Activated CD8-positive, alpha-beta memory T cell treated with anti-CD3 and anti-CD28 coated beads for 36 hours (primary cell): ENCODE data around the gene GULP1. TPM values are rescaled to one million over a fixed set of nuclear protein-coding genes. Genes with fewer than 3 reads are reported as not detected.
"Not testable (repeated sequence)": the region's sequence is repeated elsewhere in the genome, so short reads cannot be mapped to it uniquely, and the experiment has no call there.

Source experiments
- CTCF ChIA-PET: fragments of 350-600 bp; sonication (Branson Sonifier 250); formaldehyde crosslinking; loops from one replicate; lab custom pipeline; 2021; ENCODE audit warnings: antibody characterized with exemption; lab: Charles Lee
- POLR2A ChIA-PET: fragments of 350-600 bp; sonication (Branson Sonifier 250); formaldehyde crosslinking; loops from one replicate; lab custom pipeline; 2021; ENCODE audit warnings: antibody characterized with exemption; lab: Charles Lee
- total RNA-seq, 2 experiments: library from RNA; stranded (reverse); gene quantifications; one replicate each; pipeline ENCODE4 v1.2.3, GENCODE V29; 2021

The GULP1 gene
- total RNA-seq, result not detected

DNA sequence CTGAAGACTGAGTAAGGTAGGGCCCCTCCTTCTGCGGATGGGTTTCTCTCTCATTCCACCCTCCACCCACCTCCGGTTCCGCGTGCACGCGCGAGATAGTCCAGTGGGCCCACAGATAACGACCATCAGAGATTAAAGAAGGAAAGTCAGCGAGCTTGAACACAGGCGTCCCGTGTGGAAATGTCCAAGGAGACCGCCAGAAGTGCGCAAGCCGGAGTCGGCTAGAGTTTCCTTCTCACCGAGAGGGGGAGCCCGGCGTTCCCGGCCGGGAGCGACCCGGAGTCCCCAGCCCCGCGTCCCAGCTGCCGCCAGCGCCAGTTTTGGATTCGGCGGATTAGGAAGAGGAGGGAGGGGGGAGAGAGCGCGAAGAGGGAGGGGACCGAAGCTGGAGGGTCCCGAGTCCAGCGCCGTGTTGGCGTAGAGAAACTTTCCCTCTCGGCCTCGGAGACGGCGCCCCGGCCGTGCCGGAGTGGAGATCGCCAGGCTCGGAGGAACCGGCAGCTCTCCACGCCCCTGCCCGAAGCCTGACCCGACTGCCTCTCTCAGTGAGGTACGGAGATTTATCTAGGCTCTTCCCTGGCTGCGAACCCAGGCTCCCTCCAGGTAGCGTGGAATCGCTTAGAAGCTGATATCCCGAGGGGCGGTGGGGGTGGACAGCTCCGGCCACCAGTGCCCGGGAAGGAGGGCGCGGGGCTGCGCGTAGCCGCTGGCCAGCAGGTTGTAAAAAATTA is at the start of gene GULP1:
Gene GULP1 (plus strand): TSS at position 258 of the 731 bp plus-strand sequence. CDS start 185,829 bp downstream, outside the sequence.
- POLR2A ChIA-PET, result no interaction called here
- CTCF ChIA-PET, result no interaction called here

DNA sequence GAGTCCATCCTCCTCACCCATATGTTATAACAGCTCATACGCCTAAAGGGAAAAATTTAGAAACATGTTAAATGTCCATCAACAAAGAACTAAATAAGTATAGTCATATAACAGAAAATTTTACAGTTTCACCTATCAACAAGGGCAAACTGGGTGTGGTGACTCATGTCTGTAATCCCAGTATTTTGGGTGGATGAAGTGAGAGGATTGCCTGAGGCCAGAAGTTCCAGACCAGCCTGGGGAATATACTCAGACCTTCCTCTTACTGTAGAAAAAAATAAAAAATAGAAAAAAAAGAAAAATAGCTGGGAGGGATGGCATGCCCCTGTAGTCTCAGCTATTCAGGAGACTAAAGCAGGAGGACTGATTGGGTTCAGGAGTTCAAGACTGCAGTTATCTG is 48.3 kb upstream of the GULP1 start:
- CTCF ChIA-PET, result no interaction called here

DNA sequence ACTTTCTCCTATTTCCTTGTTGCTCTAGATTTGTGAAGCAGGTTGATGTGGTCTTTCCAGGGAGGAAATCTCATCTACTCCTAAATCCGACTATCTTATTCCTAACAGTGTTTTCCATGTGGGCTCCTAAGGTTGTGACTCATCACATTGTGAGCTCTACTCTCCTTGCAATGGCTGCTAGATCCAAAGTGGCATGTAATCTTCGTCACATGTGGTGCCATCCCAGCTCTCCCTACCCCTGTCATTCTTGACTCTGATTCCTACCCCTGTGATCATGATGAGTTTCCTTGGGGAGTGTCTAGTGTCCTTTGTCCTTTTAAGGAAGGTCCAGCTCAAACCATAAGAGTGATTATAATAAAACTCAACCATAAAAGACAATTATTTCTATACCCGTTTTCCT is 47.3 kb upstream of the GULP1 start:
- POLR2A ChIA-PET, result no interaction called here
- CTCF ChIA-PET, result no interaction called here

More for the DNA sequence above, 48.3 kb upstream of the GULP1 start:
- POLR2A ChIA-PET, result no interaction called here

DNA sequence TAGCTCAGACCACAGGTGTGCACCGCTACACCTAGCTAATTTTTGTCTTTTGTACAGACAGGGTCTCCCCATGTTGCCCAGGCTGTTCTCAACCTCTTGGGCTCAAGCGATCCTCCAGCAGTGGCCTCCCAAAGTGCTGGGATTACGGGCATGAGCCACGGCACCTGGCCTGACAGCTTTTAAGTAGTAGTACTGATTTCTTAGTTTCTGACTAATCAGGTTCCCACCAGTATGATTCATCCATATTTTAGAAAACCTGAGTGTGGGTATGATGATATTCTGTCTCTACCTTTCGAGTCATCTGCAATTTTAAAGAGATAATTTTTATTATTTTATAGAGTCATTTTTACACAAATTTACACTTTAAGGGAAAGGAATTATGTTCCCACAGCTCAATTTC is 46.4 kb upstream of the GULP1 start:
- ChIA-PET POLR2A (no interaction called here), CTCF (no interaction called here)

DNA sequence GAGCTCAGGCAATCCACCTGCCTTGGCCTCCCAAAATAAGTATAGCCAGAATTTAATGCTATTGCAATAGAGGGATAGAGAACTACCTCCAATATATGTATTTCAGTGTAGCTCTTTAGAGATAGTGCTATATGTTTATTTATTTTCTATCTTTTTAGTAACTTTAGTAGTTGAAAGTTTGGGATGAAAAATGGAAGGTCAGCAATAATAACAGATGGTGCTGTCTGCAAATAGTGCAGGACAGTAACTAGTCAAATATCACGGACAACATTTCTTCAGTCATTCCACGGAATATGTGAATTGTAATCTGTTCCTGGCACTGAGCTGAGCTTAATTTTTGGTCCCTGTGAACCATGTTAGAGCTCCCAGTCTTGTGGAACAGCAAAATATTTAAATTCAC is 43.2 kb upstream of the GULP1 start:
- CTCF ChIA-PET, result no interaction called here
- POLR2A ChIA-PET, result no interaction called here

- ChIA-PET POLR2A (no interaction called here), CTCF (no interaction called here)
Observed at GRCh38 chr2:188251034-188251433, 40.6 kb upstream of the GULP1 start.

DNA sequence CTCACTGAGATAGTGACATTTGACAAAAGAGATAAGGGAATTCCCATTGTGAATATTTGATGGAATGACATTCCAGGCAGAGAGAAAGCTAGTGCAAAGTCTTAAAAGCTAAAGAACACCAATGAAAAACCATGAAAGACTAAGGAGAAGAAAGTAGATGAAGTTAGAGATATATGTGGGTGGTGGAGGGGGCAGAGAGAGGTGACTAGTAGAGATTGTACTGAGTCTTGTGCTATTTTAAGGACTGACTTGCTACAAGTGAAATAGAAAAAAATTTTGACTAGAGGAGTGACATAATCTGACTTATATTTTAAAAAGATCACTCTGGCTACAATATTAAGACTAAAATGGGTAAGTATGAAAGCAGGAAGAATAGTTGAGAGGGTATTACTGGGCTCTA is 35.3 kb upstream of the GULP1 start:
- CTCF ChIA-PET, result no interaction called here
- POLR2A ChIA-PET, result no interaction called here

GRCh38 chr2:188265315-188265714 is 26.4 kb upstream of the GULP1 start:
- CTCF ChIA-PET, result no interaction called here
- POLR2A ChIA-PET, result no interaction called here

- POLR2A ChIA-PET, result no interaction called here
- CTCF ChIA-PET, result no interaction called here
Observed at GRCh38 chr2:188267776-188268175, 23.9 kb upstream of the GULP1 start.

DNA sequence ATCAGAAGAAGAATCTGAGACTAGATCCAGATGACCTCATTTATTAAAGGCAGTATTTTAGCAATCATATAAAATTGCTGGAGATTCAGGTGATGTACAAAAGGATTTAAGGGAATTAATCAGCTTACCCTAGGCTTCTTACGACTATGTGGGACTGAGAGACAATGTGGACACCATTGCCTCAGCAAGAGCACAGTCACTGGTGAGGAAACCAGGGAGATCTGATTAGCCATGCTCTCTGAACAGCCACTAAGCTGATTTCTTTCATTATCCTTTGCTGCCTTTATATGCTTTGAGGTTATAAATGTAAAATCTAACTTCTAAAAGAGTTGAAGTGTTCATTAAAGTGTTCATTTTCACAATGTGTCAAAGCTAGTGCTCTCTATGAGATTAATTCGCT is 22.7 kb upstream of the GULP1 start:
- ChIA-PET CTCF (no interaction called here), POLR2A (no interaction called here)

GRCh38 chr2:188272121-188272520 is 19.6 kb upstream of the GULP1 start:
- POLR2A ChIA-PET, result no interaction called here
- CTCF ChIA-PET, result no interaction called here

- ChIA-PET POLR2A (no interaction called here), CTCF (no interaction called here)
Observed at GRCh38 chr2:188274274-188274673, 17.4 kb upstream of the GULP1 start.

- POLR2A ChIA-PET, result no interaction called here
- CTCF ChIA-PET, result no interaction called here
Observed at GRCh38 chr2:188276255-188276654, 15.4 kb upstream of the GULP1 start.

DNA sequence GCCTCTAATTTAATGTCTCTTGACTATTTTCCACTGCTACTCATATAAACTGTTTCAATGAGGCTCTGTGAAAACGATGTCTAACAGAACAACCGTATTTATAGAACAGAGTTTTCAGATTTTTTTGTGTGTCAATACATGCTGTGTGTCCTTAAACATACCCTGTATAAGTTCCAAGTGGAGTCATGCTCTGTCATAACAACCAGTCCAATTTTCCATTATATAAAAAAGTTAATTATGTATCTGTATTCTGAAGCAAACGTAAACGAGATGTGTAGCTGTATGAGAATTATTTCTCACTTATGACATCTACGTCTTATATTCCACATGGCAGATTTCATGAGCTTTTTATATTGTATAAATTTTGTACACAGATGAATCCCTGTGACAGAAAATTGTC is 13.9 kb upstream of the GULP1 start:
- ChIA-PET CTCF (interaction anchor here (0.7 kb wide), 1 partner anchor 422 kb away, joined by 3 read pairs; no protein-coding TSS in a partner anchor), POLR2A (no interaction called here)

DNA sequence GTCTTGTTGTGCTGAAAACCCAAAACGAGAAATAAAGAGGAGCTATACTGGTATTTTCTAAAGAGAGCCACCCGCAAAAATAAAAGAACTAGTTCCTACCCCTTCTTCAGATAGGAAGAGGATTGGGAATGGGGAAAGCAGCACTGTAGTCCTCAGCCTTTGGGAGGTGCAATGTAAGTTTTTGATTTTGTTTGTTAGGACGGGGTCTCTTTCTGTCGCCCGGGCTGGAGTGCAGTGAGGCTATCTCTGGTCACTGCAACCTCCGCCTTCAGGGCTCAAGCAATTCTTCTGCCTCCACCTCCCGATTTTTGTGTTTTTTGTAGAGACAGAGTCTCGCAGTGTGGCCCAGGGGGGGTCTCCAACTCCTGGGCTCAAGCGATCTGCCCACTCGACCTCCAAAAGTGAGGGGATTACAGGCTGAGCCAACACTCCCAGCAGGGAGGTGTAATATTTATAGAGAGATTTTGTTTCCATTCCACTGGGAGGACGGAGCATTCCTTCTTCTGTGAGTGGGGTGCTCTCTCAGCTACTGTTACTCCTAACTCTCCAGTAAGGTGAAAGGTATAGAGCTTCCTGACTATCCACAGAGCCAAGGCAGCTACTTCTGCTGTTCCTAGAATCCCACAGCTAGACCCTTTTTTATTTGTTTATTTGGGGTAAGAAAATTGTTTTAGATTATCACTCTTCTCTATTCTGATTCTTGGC is 13.1 kb upstream of the GULP1 start:
- ChIA-PET POLR2A (no interaction called here), CTCF (no interaction called here)

GRCh38 chr2:188279093-188279445 is 12.6 kb upstream of the GULP1 start:
- POLR2A ChIA-PET, result no interaction called here
- CTCF ChIA-PET, result no interaction called here

GRCh38 chr2:188280811-188281222 is 10.9 kb upstream of the GULP1 start:
- POLR2A ChIA-PET, result no interaction called here

GRCh38 chr2:188282907-188283306 is 8.8 kb upstream of the GULP1 start:
- ChIA-PET POLR2A (no interaction called here), CTCF (no interaction called here)

More at GRCh38 chr2:188280811-188281222, 10.9 kb upstream of the GULP1 start:
- CTCF ChIA-PET, result no interaction called here

DNA sequence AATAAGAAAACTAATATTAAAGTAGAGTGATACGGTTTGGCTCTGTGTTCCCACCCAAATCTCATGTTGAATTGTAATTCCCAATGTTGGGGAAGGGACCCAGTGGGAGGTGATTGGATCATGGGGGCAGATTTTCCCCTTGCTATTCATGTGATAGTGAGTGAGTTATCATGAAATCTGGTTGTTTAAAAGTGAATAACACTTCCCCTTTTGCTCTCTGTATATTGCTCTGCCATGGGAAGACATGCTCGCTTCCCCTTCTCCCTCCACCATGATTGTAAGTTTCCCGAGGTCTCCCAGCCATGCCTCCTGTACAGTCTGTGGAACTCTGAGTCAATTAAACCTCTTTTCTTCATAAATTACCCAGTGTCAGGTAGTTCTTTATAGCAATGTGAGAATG is 7.4 kb upstream of the GULP1 start:
- CTCF ChIA-PET, POLR2A ChIA-PET: not testable (repeated sequence)

GRCh38 chr2:188285049-188285448 is 6.6 kb upstream of the GULP1 start:
- ChIA-PET CTCF (no interaction called here), POLR2A (no interaction called here)

DNA sequence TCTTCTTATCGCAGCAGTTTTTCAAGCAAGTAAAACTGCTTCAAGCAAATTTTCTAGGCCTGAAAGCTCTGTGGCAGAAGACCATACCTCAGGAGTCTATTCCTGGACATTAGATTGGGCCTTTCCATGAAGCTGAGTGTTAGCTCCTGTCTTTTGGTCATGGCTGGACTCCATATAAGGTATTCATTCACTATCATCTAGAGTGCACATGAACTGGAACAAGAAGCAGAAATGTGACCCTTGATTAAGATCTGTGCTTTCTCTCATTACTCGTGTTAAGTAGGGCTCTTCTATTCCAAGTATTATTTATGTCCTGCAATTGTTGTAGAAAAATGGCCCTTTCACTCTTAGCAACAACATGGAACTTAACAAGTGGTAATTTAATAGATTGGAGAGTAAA is 5.9 kb upstream of the GULP1 start:
- ChIA-PET CTCF (no interaction called here), POLR2A (no interaction called here)
